A673 (cell line): ENCODE data around the gene ARAP3. TPM values are rescaled to one million over a fixed set of nuclear protein-coding genes. Genes with fewer than 3 reads are reported as not detected.

Source experiments
- BruUV-seq: library from RNA; stranded (reverse); fragments of 400-500 nt; replicated peaks from 2 replicates; lab custom pipeline; 2021; lab: Mats Ljungman, UMichigan
- CTCF ChIA-PET: fragments of 300-600 bp; sonication (Branson Sonifier 250); formaldehyde crosslinking; loops from one replicate; lab custom pipeline; 2022; ENCODE audit warnings: antibody characterized with exemption; lab: Charles Lee
- POLR2A ChIA-PET: fragments of 300-600 bp; sonication (Branson Sonifier 250); formaldehyde crosslinking; loops from one replicate; lab custom pipeline; 2022; ENCODE audit warnings: antibody characterized with exemption; ENCODE audit not compliant: low non-redundant PET; lab: Charles Lee
- DNase-seq: peaks from one replicate; pipeline ENCODE4 v3.0.0-alpha.2; 2015; ENCODE audit warnings: low spot score
- H3K27ac ChIP-seq: fragments of 200-600 bp; sonication (generic); 2 replicates; pipeline ENCODE4 v1.5.1; 2016; ENCODE audit warnings: mixed run types, low read depth, mild to moderate bottlenecking, mixed read lengths, antibody characterized with exemption, low read length; ENCODE audit not compliant: poor library complexity, severe bottlenecking
- H3K27me3 ChIP-seq: fragments of 200-600 bp; sonication (generic); replicated peaks from 2 replicates; pipeline ENCODE4 v1.6.1; 2017; ENCODE audit warnings: mixed run types, low read depth, mild to moderate bottlenecking, mixed read lengths, antibody characterized with exemption, low read length; ENCODE audit not compliant: insufficient read depth, poor library complexity
- H3K36me3 ChIP-seq: fragments of 200-600 bp; sonication (generic); 2 replicates; pipeline ENCODE4 v1.6.1; 2016; ENCODE audit warnings: mixed run types, mild to moderate bottlenecking, mixed read lengths, antibody characterized with exemption, low read length; ENCODE audit not compliant: insufficient read depth, poor library complexity, severe bottlenecking
- H3K4me1 ChIP-seq: fragments of 200-600 bp; sonication (generic); 2 replicates; pipeline ENCODE4 v1.6.1; 2017; ENCODE audit warnings: mixed run types, mild to moderate bottlenecking, mixed read lengths, antibody characterized with exemption, low read length; ENCODE audit not compliant: insufficient read depth, poor library complexity, severe bottlenecking
- H3K4me3 ChIP-seq: fragments of 200-600 bp; sonication (generic); 2 replicates; pipeline ENCODE4 v1.5.1; 2016; ENCODE audit warnings: low read depth, mixed run types, mild to moderate bottlenecking, mixed read lengths, low read length; ENCODE audit not compliant: poor library complexity, severe bottlenecking
- H3K9me3 ChIP-seq: fragments of 200-600 bp; sonication (generic); 2 replicates; pipeline ENCODE4 v1.6.1; 2016; ENCODE audit warnings: mixed run types, low read depth, mild to moderate bottlenecking, mixed read lengths, antibody characterized with exemption, low read length; ENCODE audit not compliant: poor library complexity, severe bottlenecking
- CTCF ChIP-seq: fragments of 300-800, 200-600 bp; sonication (generic); conservative IDR thresholded peaks from 2 replicates; pipeline ENCODE4 v1.5.1; 2017; ENCODE audit warnings: low read depth, mild to moderate bottlenecking, antibody characterized with exemption, low read length, moderate library complexity, mixed read lengths
- EZH2 ChIP-seq: fragments of 200-600 bp; sonication (generic); IDR thresholded peaks from 2 replicates; pipeline ENCODE4 v1.6.1; 2017; ENCODE audit warnings: borderline replicate concordance, low read depth, mild to moderate bottlenecking, mixed read lengths, antibody characterized with exemption, low read length; ENCODE audit not compliant: poor library complexity, severe bottlenecking
- intact Hi-C: fragments of 100-400 bp; cut with micrococcal nuclease; formaldehyde crosslinking; loops from one replicate; pipeline ENCODE4 v1.10.0; 2022; ENCODE audit not compliant: unreplicated experiment
- total RNA-seq: library from RNA; stranded (reverse); gene quantifications from 2 replicates; pipeline ENCODE4 v1.2.3, GENCODE V29; 2021

Gene ARAP3
- total RNA-seq, 1 experiment from 2014 or later: 4.1 TPM

GRCh38 chr5:141692533-141692888, 10.5 kb upstream of the ARAP3 start:
- POLR2A ChIA-PET: no interaction called here
- CTCF ChIA-PET: interaction anchor here (0.6 to 2.7 kb wide), 9 partner anchors 9 to 490 kb away, joined by 3 to 47 read pairs (median 5); partner anchors contain the start of gene PCDH1
- Histone ChIP-seq H3K27ac (no peak overlapping the region), H3K27me3 (no peaks in the 10 kb centered on the region), H3K9me3 (no peaks in the 10 kb centered on the region), H3K36me3 (no peaks in the 10 kb centered on the region), H3K4me3 (peak overlapping the region; percentile 44), H3K4me1 (peaks cover 28% of the 10 kb centered on the region)
- BruUV-seq: no TSS peak
- DNase-seq: no peak
- TF ChIP-seq EZH2 (no peak), CTCF (no peak)
- intact Hi-C loops: loop anchor here (1.0 to 2.0 kb wide), 4 partner anchors 187 to 452 kb away; partner anchors contain the start of gene RNF14

GRCh38 chr5:141691867-141692532, 10.0 kb upstream of the ARAP3 start:
- no peaks in the 10 kb centered on the region for H3K27me3 ChIP-seq
- TF ChIP-seq EZH2 (no peak), CTCF (peak; percentile 96)
- ChIA-PET POLR2A (no interaction called here), CTCF (interaction anchor here (0.6 to 2.7 kb wide), 12 partner anchors 9 to 491 kb away, joined by 3 to 47 read pairs (median 4); partner anchors contain the start of genes PCDH1 and PCDH12)
- BruUV-seq: no TSS peak
- intact Hi-C loops: loop anchor here (1.0 to 2.0 kb wide), 4 partner anchors 187 to 453 kb away; partner anchors contain the start of gene RNF14
- no peaks in the 10 kb centered on the region for H3K9me3 ChIP-seq
- no peak overlapping the region for H3K27ac ChIP-seq
- DNase-seq: peak; percentile 86
- no peaks in the 10 kb centered on the region for H3K36me3 ChIP-seq
- H3K4me3 ChIP-seq: peak overlapping the region; percentile 44
- peaks cover 28% of the 10 kb centered on the region for H3K4me1 ChIP-seq

GRCh38 chr5:141691286-141691866, 9.3 kb upstream of the ARAP3 start:
- intact Hi-C loops: no loop called here
- ChIA-PET CTCF (interaction anchor here (0.6 to 2.7 kb wide), 10 partner anchors 8 to 492 kb away, joined by 3 to 47 read pairs (median 3); partner anchors contain the start of genes PCDH1 and PCDH12), POLR2A (no interaction called here)
- H3K27me3 ChIP-seq: no peaks in the 10 kb centered on the region
- peaks cover 28% of the 10 kb centered on the region for H3K4me1 ChIP-seq
- TF ChIP-seq CTCF (no peak), EZH2 (no peak)
- no peak overlapping the region for H3K27ac ChIP-seq
- BruUV-seq: no TSS peak
- no peaks in the 10 kb centered on the region for H3K36me3 ChIP-seq
- no peak for DNase-seq
- H3K4me3 ChIP-seq: no peak overlapping the region
- no peaks in the 10 kb centered on the region for H3K9me3 ChIP-seq
